ENCODE data around the gene ARFRP1. TPM values are rescaled to one million over a fixed set of nuclear protein-coding genes. Genes with fewer than 3 reads are reported as not detected.

ARFRP1 gene
- total and polyA plus RNA-seq, 2 of the 13 experiments (the other 11 are each of a cell fraction or from before 2014, with no cell fraction given), result 32.0 to 51.1 TPM

GRCh38 chr20:63707558-63708300, at the start of gene ARFRP1, which contains the start of gene ZGPAT (continued):
- TF ChIP-seq AHDC1 (CRISPR knock-in tag; IDR thresholded peaks at IDR 0.05; ENCODE audit: borderline replicate concordance) (no peak), HDAC6 (IDR thresholded peaks at IDR 0.05; ENCODE audit: low read depth, low read length) (no peak), ZNF562 (CRISPR knock-in tag; IDR thresholded peaks at IDR 0.05; ENCODE audit: borderline replicate concordance) (no peak; the same call in 1 of the 2 replicates), ZNF432 (CRISPR knock-in tag; IDR thresholded peaks at IDR 0.05; ENCODE audit: borderline replicate concordance) (no peak), MAX (IDR thresholded peaks at IDR 0.05) (peak; percentile 98), JUND (CRISPR knock-in tag; IDR thresholded peaks at IDR 0.05) (peak; percentile 88), ETV6 (CRISPR knock-in tag; conservative IDR thresholded peaks at IDR 0.05) (peak; percentile 87), KLF12 (CRISPR knock-in tag; IDR thresholded peaks at IDR 0.05; ENCODE audit: borderline replicate concordance) (peak; percentile 91; the same call in 1 of the 2 replicates), MYPOP (CRISPR knock-in tag; IDR thresholded peaks at IDR 0.05) (peak; percentile 80; the same call in 1 of the 2 replicates), ZNF264 (CRISPR knock-in tag; IDR thresholded peaks at IDR 0.05) (peak; percentile 19; the same call in 1 of the 2 replicates), ZNF234 (CRISPR knock-in tag; conservative IDR thresholded peaks at IDR 0.05) (peak; percentile 73), ZNF615 (CRISPR knock-in tag; IDR thresholded peaks at IDR 0.05; ENCODE audit: borderline replicate concordance) (no peak), MATR3 (CRISPR knock-in tag; IDR thresholded peaks at IDR 0.05) (peak; percentile 31; the same call in 1 of the 2 replicates), MED1 (CRISPR knock-in tag; IDR thresholded peaks at IDR 0.05) (peak; percentile 92), KLF11 (CRISPR knock-in tag; IDR thresholded peaks at IDR 0.05) (no peak), ZNF687 (CRISPR knock-in tag; IDR thresholded peaks at IDR 0.05) (peak; percentile 95)
